Thyroid gland (tissue), 4 donors: ENCODE data around the gene POMGNT2. TPM values are rescaled to one million over a fixed set of nuclear protein-coding genes. Genes with fewer than 3 reads are reported as not detected.

Experiments used
- DNase-seq, 2 donors: peaks; one replicate each; pipeline ENCODE4 v3.0.0-alpha.2; 2019
- H3K27ac ChIP-seq, 3 donors: fragments of 200-600 bp; sonication (generic); 1 replicate in 2 of 3; 2 replicates in 1 of 3; pipeline ENCODE4 v1.5.1; 2016 to 2019; ENCODE audit warnings: mild to moderate bottlenecking in 1 of 3, moderate library complexity in 1 of 3
- H3K27me3 ChIP-seq: fragments of 200-600 bp; sonication (generic); one replicate; pipeline ENCODE4 v1.5.1; 2019
- H3K36me3 ChIP-seq, 2 donors: fragments of 200-600 bp; sonication (generic); one replicate each; pipeline ENCODE4 v1.5.1; 2016 to 2019
- H3K4me1 ChIP-seq, 2 donors: fragments of 200-600 bp; sonication (generic); one replicate each; pipeline ENCODE4 v1.5.1; 2017 to 2019
- H3K4me3 ChIP-seq, 3 donors: fragments of 200-600 bp; sonication (generic); replicated peaks in 1 of 3; 1 replicate in 2 of 3; 2 replicates in 1 of 3; pipeline ENCODE4 v1.5.1; 2016; ENCODE audit warnings: mild to moderate bottlenecking in 1 of 3
- H3K9me3 ChIP-seq: fragments of 200-600 bp; sonication (generic); one replicate; pipeline ENCODE4 v1.5.1; 2017
- POLR2A ChIP-seq, 2 donors: fragments of 450-650 bp; IDR thresholded peaks; one replicate each; pipeline ENCODE4 v1.6.1; 2017; ENCODE audit warnings: antibody characterized with exemption in 2 of 2, mild to moderate bottlenecking in 2 of 2, moderate library complexity in 1 of 2
- WGBS, 2 donors: methylation state at CpG; one replicate each; pipeline ENCODE4 v1.1.5; 2017; 5-methylcytosine and 5-hydroxymethylcytosine counted together
- intact Hi-C: fragments of 100-400 bp; cut with DNase I; formaldehyde crosslinking; loops from one replicate; pipeline ENCODE4 v1.15.1; 2023
- total RNA-seq, 4 donors: library from RNA; depleted of rRNA; stranded (reverse); fragments of >200 nt; gene quantifications; one replicate each; pipeline ENCODE4 v1.2.3, GENCODE V29; 2016
- TF ChIP-seq, protein P1 (sequence below), 6 experiments: fragments of 200-600 bp in 3 of 6; fragments of 450-650 bp in 3 of 6; sonication (generic) in 3 of 6; IDR thresholded peaks; one replicate each; pipeline ENCODE4 v1.5.1; 2016 to 2019; ENCODE audit warnings: antibody characterized with exemption in 6 of 6, mild to moderate bottlenecking in 2 of 6, inconsistent platforms in 1 of 6, moderate library complexity in 1 of 6

The POMGNT2 gene
- total RNA-seq, 4 donors from 2014 or later, result 17.1 to 30.1 (median 23.5) TPM

- no peaks in the 10 kb centered on the region for H3K27me3 ChIP-seq
- H3K36me3 ChIP-seq, result no peaks in the 10 kb centered on the region
- H3K4me1 ChIP-seq, result no peaks in the 10 kb centered on the region
- H3K27ac ChIP-seq, result no peak overlapping the region
- no peaks in the 10 kb centered on the region for H3K9me3 ChIP-seq
- H3K4me3 ChIP-seq, result no peak overlapping the region
- no peak for DNase-seq
- intact Hi-C loops, result no loop called here
- 90 to 91% methylated on average over 1 of the region's 1 CpG for WGBS, 2 donors
- TF ChIP-seq, protein P1, sequence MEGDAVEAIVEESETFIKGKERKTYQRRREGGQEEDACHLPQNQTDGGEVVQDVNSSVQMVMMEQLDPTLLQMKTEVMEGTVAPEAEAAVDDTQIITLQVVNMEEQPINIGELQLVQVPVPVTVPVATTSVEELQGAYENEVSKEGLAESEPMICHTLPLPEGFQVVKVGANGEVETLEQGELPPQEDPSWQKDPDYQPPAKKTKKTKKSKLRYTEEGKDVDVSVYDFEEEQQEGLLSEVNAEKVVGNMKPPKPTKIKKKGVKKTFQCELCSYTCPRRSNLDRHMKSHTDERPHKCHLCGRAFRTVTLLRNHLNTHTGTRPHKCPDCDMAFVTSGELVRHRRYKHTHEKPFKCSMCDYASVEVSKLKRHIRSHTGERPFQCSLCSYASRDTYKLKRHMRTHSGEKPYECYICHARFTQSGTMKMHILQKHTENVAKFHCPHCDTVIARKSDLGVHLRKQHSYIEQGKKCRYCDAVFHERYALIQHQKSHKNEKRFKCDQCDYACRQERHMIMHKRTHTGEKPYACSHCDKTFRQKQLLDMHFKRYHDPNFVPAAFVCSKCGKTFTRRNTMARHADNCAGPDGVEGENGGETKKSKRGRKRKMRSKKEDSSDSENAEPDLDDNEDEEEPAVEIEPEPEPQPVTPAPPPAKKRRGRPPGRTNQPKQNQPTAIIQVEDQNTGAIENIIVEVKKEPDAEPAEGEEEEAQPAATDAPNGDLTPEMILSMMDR (IDR thresholded peaks at IDR 0.05), result no peak
- no peak for TF ChIP-seq POLR2A (IDR thresholded peaks at IDR 0.05)
Measured at GRCh38 chr3:43146599-43146998, 40.7 kb upstream of the POMGNT2 start.

GRCh38 chr3:43144761-43145490, 39.0 kb upstream of the POMGNT2 start:
- intact Hi-C loops, result no loop called here
- Histone ChIP-seq H3K4me1 (no peaks in the 10 kb centered on the region), H3K9me3 (no peaks in the 10 kb centered on the region), H3K27ac (no peak overlapping the region), H3K36me3 (no peaks in the 10 kb centered on the region), H3K4me3 (no peak overlapping the region), H3K27me3 (no peaks in the 10 kb centered on the region)
- no peak for TF ChIP-seq POLR2A (IDR thresholded peaks at IDR 0.05)
- TF ChIP-seq, protein P1 (IDR thresholded peaks at IDR 0.05), result no peak
- WGBS, 2 donors, result 70 to 79% methylated on average over 7 of the region's 7 CpGs
- no peak for DNase-seq

- DNase-seq, result no peak
- no peaks in the 10 kb centered on the region for H3K4me1 ChIP-seq
- H3K9me3 ChIP-seq, result no peaks in the 10 kb centered on the region
- no peak overlapping the region for H3K27ac ChIP-seq
- H3K27me3 ChIP-seq, result no peaks in the 10 kb centered on the region
- no peak overlapping the region for H3K4me3 ChIP-seq
- WGBS, 2 donors, result 27 to 28% methylated on average over 3 of the region's 3 CpGs
- TF ChIP-seq, protein P1 (IDR thresholded peaks at IDR 0.05), result no peak
- no peak for TF ChIP-seq POLR2A (IDR thresholded peaks at IDR 0.05)
- no peaks in the 10 kb centered on the region for H3K36me3 ChIP-seq
- intact Hi-C loops, result no loop called here
Measured at GRCh38 chr3:43142472-43142871, 36.6 kb upstream of the POMGNT2 start.

DNA sequence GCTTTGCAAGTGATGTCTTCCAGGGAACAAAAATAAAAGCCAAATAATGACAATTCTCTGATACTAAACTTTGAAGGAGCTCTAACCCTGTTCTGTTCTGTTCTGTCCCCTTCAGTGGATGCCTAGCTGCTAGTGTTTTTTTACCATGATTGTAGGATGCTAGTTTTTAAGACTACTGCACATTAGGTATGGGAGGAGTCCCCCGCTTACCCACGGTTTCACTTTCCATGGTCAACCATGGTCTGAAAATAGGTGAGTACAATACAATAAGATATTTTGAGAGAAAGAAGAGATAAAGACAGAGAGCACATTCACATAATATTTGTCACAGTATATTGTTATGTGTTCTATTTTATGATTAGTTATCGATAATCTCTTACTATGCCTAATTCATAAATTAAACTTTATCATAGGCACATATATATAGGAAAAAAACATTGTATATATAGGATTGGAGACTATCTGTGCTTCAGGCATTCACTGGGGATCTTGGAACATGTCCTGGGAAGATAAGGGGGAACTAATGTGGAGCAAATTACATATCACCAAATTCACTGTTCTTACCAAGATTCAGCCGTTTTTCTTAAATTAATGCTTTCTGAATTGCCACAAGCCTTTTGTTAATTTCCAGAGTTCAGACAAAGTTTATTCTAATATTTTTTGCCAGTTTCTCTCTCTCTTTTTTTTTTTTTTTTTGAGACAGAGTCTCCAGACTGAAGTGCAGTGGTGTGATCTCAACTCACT, 32.8 kb upstream of the POMGNT2 start:
- TF ChIP-seq POLR2A (IDR thresholded peaks at IDR 0.05), result no peak
- TF ChIP-seq, protein P1 (IDR thresholded peaks at IDR 0.05), result no peak
- no peak for DNase-seq
- intact Hi-C loops, result no loop called here
- Histone ChIP-seq H3K9me3 (no peaks in the 10 kb centered on the region), H3K4me1 (no peaks in the 10 kb centered on the region), H3K27me3 (no peaks in the 10 kb centered on the region), H3K36me3 (no peaks in the 10 kb centered on the region), H3K4me3 (no peak overlapping the region), H3K27ac (no peak overlapping the region)
- 84 to 85% methylated on average over 4 of the region's 4 CpGs for WGBS, 2 donors
